Left ventricle myocardium inferior (tissue), 1 donor: ENCODE measurements around the gene FCER1G. TPM values are rescaled to one million over a fixed set of nuclear protein-coding genes. Genes with fewer than 3 reads are reported as not detected.

Experiments
- DNase-seq: peaks from one replicate; pipeline ENCODE4 v3.0.0-alpha.2; 2020
- H3K27ac ChIP-seq: fragments of 200-600 bp; replicated peaks from 2 replicates; pipeline ENCODE4 v1.8.0; 2021
- H3K27me3 ChIP-seq: fragments of 200-600 bp; 2 replicates; pipeline ENCODE4 v1.8.0; 2021; ENCODE audit warnings: low read depth
- H3K36me3 ChIP-seq: fragments of 200-600 bp; 2 replicates; pipeline ENCODE4 v1.8.0; 2021
- H3K4me1 ChIP-seq: fragments of 200-600 bp; 2 replicates; pipeline ENCODE4 v1.8.0; 2021
- H3K4me3 ChIP-seq: fragments of 200-600 bp; 2 replicates; pipeline ENCODE4 v1.8.0; 2021; ENCODE audit warnings: mild to moderate bottlenecking, moderate library complexity
- H3K9me3 ChIP-seq: fragments of 200-600 bp; replicated peaks from 2 replicates; pipeline ENCODE4 v1.8.0; 2021
- intact Hi-C: fragments of 100-400 bp; cut with micrococcal nuclease; formaldehyde crosslinking; loops from one replicate; pipeline ENCODE4 v1.11.0; 2022
- total RNA-seq: library from RNA; stranded (reverse); fragmentation: NEBNext Ultra II Directional; extraction: Animal tissue kit (Norgen Biotek cat#: 25700); gene quantifications from one replicate; pipeline ENCODE4 v1.2.1, GENCODE V29; 2021
- TF ChIP-seq, protein P1 (sequence below): fragments of 200-600 bp; IDR thresholded peaks from 2 replicates; pipeline ENCODE4 v1.8.0; 2021; ENCODE audit warnings: antibody characterized with exemption, mild to moderate bottlenecking, borderline replicate concordance
- donor health status: DM: no; HTN: yes; CAD: no; lungs with severe emphysema.

The FCER1G gene
- total RNA-seq, 1 donor from 2014 or later, result 22.0 TPM

DNA sequence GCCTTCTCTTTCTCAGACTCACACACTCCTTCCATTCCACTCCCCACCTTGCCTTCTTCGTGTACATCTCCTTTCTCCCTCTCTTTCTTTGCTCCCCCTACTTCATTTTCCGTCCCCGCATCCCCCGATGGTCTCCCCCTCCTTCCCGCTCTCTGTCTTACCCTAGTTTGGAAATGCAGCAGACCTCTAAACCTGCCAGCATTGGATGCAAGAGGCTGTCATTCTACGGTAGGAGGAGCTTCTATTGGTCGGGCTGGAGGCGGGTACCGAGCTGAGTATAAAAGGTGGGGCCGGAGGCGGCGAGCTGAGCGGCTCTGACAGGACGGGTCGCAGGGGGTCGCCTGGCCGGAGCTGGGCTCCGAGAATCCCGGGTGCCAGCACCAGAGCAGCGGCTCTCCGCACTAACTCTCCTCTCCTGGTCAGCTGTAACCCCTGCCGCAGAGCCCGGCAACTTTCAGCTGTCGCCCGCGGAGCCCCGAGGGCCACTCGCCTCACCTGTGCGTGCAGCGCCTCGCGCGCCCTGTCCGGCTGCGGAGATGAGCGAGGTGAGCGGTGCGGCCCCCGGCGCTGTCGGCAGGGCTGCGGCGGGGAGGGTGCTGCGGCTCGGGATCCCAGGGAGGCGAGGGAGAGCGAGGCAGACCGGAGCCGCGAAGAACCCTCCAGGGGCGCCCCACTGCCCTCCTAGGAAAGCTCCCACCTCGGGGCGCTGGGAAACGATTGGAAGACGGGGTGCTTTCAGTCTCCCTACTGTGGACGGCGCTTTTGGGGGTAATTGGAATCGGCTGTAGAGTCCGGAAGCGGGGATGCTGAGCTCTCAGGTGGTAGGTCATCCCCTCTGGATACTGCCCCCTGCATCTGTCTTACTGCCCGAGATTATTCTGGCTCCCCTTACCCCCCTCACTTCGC lies 43.6 kb downstream of the FCER1G start, which contains the start of gene PCP4L1:
PCP4L1 (plus strand) TSS at position 307 of the 906 bp plus-strand sequence; CDS start at position 537, 230 bp downstream.
- Histone ChIP-seq H3K4me1 (peaks cover 9% of the 10 kb centered on the region), H3K27ac (no peak within 1 kb of the TSS), H3K36me3 (peaks cover 6% of the 10 kb centered on the region), H3K4me3 (peak within 1 kb of the TSS; percentile 65), H3K9me3 (peaks cover 20% of the 10 kb centered on the region), H3K27me3 (peaks cover 67% of the 10 kb centered on the region)
- intact Hi-C loops, result no loop called here
- DNase-seq, result peak; percentile 20
- TF ChIP-seq, protein P1, sequence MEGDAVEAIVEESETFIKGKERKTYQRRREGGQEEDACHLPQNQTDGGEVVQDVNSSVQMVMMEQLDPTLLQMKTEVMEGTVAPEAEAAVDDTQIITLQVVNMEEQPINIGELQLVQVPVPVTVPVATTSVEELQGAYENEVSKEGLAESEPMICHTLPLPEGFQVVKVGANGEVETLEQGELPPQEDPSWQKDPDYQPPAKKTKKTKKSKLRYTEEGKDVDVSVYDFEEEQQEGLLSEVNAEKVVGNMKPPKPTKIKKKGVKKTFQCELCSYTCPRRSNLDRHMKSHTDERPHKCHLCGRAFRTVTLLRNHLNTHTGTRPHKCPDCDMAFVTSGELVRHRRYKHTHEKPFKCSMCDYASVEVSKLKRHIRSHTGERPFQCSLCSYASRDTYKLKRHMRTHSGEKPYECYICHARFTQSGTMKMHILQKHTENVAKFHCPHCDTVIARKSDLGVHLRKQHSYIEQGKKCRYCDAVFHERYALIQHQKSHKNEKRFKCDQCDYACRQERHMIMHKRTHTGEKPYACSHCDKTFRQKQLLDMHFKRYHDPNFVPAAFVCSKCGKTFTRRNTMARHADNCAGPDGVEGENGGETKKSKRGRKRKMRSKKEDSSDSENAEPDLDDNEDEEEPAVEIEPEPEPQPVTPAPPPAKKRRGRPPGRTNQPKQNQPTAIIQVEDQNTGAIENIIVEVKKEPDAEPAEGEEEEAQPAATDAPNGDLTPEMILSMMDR, result no peak

DNA sequence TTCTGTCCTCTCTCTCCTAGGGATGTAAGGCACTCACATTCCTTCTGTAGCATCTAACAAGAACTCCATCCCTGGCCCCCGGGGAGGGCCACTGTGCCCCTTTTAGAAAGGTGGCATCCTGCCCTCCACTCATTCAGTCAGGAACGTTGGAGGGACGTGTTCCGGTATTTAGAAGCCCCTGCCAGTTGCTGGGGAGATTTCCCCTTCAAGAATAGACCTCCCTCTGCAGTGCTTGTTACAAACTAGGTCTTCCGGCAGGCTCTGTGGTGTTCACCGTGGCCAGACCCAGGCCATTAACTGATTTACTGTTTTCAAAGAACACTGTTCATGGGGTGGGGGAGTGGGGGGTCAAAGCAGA lies 44.2 kb downstream of the FCER1G start:
- Histone ChIP-seq H3K27ac (no peak overlapping the region), H3K9me3 (peaks cover 20% of the 10 kb centered on the region), H3K36me3 (peaks cover 6% of the 10 kb centered on the region), H3K27me3 (peaks cover 67% of the 10 kb centered on the region), H3K4me3 (peak overlapping the region; percentile 65), H3K4me1 (peaks cover 9% of the 10 kb centered on the region)
- TF ChIP-seq, protein P1, result no peak
- DNase-seq, result no peak
- intact Hi-C loops, result no loop called here

DNA sequence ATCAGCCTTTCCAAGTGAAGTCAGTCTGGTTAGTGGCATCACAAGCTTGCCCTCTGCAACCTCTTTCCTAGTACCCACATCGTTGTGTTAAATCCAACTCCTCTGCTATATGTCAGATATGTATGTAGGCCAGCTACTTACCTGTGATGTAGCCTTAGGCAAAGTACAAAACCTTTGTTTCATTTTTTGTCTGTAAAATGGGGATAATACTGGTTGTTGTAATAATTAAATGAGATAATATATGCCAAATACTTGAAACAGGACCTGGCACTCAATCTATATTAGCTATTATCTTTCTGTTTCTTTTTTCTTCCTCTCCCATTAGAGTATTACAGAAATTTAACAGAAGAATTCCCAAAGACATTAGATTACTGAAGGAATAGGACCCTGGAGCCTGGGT lies 44.7 kb downstream of the FCER1G start:
- H3K27me3 ChIP-seq, result peaks cover 67% of the 10 kb centered on the region
- intact Hi-C loops, result no loop called here
- H3K4me1 ChIP-seq, result peaks cover 9% of the 10 kb centered on the region
- H3K36me3 ChIP-seq, result peaks cover 6% of the 10 kb centered on the region
- no peak for DNase-seq
- no peak overlapping the region for H3K4me3 ChIP-seq
- peaks cover 20% of the 10 kb centered on the region for H3K9me3 ChIP-seq
- no peak overlapping the region for H3K27ac ChIP-seq
- TF ChIP-seq, protein P1, result no peak

DNA sequence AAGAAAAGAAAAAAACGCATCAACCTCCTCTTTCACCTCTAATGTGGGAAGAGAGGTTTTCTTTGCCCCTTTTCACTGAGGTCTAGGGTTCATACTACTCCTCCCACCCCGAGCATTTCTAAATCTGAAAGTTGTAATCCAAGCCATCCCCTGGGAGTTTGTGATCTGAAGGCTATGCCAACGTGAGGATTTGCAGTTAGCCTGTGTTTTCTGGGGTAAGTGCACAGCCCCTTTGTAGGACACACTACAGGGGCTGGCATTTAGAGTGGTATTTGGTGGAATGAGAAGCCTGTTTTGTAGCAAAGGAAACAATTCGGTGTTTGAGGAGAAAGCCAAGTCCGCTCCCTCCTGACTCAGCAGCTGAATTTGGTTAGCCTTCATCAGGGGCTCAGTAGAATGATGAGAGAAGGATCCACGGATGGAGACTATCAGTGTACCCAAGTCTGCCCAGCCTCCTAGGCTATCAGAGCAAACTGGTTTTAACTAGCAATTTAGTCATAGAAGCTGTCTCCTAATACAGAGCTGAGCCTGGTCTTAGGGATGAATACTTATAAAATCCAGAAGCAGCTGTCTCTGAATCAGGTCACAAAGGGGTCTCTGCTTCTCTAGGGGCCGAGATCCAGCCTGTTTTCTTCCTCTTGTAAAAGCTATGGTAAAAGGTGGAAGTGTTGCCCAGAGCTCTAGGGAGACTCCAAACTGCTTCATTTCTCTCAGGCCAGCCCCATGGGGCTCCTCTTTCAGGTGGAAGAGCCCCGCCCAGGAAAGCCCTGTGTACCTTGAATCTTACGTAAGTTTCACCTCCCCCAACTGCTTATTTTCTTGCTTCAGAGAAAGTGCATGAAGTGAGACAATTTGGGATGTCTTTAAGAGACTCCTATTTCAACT lies 45.5 kb downstream of the FCER1G start:
- Histone ChIP-seq H3K9me3 (peaks cover 20% of the 10 kb centered on the region), H3K27ac (no peak overlapping the region), H3K4me3 (no peak overlapping the region), H3K36me3 (peaks cover 6% of the 10 kb centered on the region), H3K4me1 (peaks cover 9% of the 10 kb centered on the region), H3K27me3 (peaks cover 67% of the 10 kb centered on the region)
- TF ChIP-seq, protein P1, result no peak
- intact Hi-C loops, result no loop called here
- DNase-seq, result no peak

DNA sequence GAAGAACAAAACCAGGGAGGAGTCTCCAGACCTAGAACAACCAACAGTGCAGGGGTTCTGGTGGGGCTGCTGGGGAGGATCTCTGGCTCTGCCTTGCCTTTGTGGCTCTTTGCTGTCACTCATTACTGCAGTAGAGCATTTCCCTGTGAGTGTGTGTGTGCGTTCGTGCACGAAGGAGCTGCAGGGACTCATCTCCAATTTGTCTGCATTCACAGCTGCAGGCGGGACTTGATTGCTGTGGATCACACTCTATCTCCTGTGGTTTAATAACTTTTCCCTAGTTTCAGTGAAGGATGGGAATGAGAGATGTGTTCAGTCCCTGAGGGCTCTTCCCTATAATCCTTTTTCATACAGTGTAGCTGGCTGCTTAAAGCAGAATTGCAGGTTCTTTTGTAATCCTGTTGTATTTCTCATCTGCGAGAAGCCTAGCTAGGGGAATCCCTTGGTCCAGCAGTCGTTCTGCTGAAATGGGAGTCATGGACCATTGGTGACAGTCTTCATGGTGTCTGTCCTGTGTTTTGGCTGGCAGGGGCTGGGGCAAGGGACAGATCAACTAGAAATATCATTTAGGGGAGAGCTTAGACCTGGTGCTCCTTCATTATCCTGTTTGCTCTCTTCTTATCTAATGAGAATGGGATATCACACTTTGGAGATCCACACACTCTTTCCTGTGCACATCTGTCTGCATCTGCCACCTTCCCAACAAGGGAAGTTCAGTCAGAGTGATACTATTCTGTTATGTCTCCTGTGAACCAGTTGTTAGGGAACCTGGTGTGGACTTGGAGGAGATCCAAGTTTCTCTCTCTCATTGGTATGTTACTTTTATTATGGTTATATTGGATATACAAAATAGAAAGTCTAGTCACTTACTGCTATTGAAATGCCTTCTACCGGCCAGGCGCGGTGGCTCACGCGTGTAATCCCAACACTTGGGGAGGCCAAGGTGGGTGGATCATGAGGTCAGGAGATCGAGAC lies 46.5 kb downstream of the FCER1G start:
- Histone ChIP-seq H3K9me3 (peaks cover 14% of the 10 kb centered on the region), H3K36me3 (peaks cover 6% of the 10 kb centered on the region), H3K4me3 (no peak overlapping the region), H3K27ac (no peak overlapping the region), H3K27me3 (peaks cover 61% of the 10 kb centered on the region), H3K4me1 (peaks cover 15% of the 10 kb centered on the region)
- TF ChIP-seq, protein P1, result no peak
- intact Hi-C loops, result no loop called here
- no peak for DNase-seq
